Measurements from ENCODE around the gene MIA3. TPM values are rescaled to one million over a fixed set of nuclear protein-coding genes. Genes with fewer than 3 reads are reported as not detected.

Gene MIA3, protein sequence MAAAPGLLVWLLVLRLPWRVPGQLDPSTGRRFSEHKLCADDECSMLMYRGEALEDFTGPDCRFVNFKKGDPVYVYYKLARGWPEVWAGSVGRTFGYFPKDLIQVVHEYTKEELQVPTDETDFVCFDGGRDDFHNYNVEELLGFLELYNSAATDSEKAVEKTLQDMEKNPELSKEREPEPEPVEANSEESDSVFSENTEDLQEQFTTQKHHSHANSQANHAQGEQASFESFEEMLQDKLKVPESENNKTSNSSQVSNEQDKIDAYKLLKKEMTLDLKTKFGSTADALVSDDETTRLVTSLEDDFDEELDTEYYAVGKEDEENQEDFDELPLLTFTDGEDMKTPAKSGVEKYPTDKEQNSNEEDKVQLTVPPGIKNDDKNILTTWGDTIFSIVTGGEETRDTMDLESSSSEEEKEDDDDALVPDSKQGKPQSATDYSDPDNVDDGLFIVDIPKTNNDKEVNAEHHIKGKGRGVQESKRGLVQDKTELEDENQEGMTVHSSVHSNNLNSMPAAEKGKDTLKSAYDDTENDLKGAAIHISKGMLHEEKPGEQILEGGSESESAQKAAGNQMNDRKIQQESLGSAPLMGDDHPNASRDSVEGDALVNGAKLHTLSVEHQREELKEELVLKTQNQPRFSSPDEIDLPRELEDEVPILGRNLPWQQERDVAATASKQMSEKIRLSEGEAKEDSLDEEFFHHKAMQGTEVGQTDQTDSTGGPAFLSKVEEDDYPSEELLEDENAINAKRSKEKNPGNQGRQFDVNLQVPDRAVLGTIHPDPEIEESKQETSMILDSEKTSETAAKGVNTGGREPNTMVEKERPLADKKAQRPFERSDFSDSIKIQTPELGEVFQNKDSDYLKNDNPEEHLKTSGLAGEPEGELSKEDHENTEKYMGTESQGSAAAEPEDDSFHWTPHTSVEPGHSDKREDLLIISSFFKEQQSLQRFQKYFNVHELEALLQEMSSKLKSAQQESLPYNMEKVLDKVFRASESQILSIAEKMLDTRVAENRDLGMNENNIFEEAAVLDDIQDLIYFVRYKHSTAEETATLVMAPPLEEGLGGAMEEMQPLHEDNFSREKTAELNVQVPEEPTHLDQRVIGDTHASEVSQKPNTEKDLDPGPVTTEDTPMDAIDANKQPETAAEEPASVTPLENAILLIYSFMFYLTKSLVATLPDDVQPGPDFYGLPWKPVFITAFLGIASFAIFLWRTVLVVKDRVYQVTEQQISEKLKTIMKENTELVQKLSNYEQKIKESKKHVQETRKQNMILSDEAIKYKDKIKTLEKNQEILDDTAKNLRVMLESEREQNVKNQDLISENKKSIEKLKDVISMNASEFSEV (N-terminal part only)
- total RNA-seq = 10 to 100 TPM; 33.4 to 39.1 (median 35.4) TPM

DNA sequence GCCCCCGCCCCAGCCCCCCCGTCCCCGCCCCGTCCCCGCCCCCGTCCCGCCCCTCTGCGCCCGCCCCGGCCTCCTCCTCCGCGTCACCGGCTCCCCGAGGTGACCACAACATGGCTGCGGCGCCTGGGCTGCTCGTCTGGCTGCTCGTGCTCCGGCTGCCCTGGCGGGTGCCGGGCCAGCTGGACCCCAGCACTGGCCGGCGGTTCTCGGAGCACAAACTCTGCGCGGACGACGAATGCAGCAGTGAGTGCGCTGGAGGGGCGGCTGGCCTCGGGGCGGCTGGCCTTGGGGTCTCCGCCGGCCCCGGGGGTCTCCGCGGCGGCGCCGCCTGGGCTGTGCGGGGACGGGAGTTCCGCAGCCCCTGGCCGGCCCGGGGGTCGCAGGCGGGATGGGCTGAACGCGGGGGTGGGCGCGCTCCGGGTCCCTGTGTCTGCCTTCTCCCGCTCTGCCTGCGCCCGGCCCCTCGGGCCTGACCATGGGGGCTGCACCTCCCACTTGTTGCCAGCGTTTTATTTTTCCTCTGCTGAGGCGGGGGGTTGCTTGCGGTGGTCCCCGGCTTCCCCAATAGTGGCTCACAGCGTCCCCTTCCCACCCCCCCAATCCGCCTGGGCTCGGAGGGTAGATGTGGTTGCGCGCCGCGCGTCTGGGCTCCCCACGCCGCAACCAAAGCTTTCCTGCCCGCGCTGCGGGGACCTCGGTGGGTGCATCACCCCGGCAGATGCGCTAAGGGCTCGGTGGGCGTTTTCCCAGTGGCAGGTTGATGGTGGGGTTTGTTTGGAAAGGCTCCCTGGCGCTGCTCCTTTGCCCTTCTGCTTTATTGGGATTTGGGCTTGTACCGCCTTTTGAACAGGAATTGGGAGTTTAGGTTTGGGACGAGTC lies at the start of gene MIA3:
Gene MIA3 (plus strand): TSS at position 97 of the 879 bp plus-strand sequence. CDS start 14 bp downstream, at position 111.
- DNase-seq (peak; percentile 35), ATAC-seq (peak; percentile 64 to 65)
- no peaks in the 10 kb centered on the region for H3K9me3 Mint-ChIP-seq
- peaks cover 27% of the 10 kb centered on the region for H3K4me1 Mint-ChIP-seq (ENCODE audit: low read depth)
- peaks cover 13% of the 10 kb centered on the region for H3K36me3 Mint-ChIP-seq (ENCODE audit: insufficient read depth)
- H3K4me3 Mint-ChIP-seq = peak within 1 kb of the TSS; percentile 88
- peaks cover 10% of the 10 kb centered on the region for H3K27me3 Mint-ChIP-seq (ENCODE audit: low read depth)

DNA sequence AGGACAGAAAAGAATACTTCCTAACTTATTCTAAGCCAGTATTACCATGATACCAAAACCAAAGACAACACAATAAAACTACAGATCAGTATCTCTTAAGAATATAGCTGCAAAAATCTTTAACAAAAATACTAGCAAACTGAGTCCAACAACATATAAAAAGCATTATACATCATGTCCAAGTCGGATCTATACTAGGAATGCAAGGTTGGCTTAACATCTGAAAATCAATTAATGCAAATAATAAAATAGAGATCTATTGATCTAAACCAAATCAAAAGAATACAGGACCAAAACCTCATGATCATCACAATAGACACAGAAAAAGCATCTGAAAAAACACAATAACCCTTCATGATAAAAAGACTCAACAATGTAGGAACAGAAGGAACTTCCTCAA lies 47.1 kb upstream of the MIA3 start:
- no peak for DNase-seq
- ATAC-seq = no peak
- Mint-ChIP-seq H3K9me3 (no peaks in the 10 kb centered on the region), H3K36me3 (ENCODE audit: insufficient read depth) (peaks cover 59% of the 10 kb centered on the region), H3K4me3 (no peak overlapping the region), H3K4me1 (ENCODE audit: low read depth) (no peaks in the 10 kb centered on the region), H3K27me3 (ENCODE audit: low read depth) (no peaks in the 10 kb centered on the region)

DNA sequence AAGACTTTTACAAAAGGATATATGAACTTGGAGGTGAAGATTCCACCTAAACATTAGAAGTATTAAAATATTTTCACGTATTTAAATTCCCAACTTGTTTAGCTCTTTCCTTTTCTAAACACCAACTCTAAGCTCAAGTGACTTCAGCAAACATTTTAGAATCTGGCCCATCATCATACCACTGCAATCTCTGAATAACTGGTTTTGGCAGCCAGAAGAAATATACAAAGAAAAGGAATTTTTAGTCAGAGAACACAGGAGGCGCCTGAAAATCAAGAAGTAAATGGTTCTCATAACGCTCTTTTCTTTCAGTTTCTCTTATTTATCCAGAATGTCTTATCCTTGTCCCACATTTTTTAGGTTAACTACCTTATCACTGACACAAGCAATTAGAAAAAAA lies 38.6 kb upstream of the MIA3 start:
- Mint-ChIP-seq H3K36me3 (ENCODE audit: insufficient read depth) (peaks cover 61% of the 10 kb centered on the region), H3K9me3 (no peaks in the 10 kb centered on the region), H3K27me3 (ENCODE audit: low read depth) (no peaks in the 10 kb centered on the region), H3K4me1 (ENCODE audit: low read depth) (peaks cover 13% of the 10 kb centered on the region), H3K4me3 (no peak overlapping the region)
- DNase-seq (no peak), ATAC-seq (no peak)

DNA sequence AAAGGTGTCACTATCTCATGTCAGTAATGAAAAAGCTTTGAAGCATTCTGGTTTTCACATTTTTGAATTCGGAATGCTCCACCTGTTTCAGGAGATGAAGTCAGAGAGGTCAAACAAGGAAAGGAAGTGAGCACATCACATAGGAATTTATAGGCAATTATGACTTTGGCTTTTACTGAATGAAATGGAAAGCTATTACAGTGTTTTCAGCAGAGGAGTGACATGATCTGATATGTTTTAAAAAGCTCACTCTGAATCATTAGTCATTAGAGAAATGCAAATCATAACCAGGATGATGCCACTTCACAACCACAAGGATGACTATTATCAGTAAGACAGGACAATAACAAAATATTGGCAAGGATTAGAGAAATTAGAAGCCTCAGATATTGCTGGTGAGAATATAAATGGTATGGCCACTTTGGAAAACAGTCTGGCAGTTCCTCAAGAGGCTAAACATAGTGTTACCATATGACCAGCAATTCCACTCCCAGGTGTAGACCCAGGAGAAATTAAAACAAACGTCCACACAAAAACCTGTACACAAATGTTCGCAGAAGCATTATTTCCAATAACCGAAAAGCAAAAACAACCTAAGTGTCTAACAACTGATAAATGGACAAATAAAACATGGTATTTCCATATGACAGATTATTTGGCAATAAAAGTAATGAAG lies 35.7 kb upstream of the MIA3 start:
- peak; percentile 25 to 43 for ATAC-seq
- peaks cover 59% of the 10 kb centered on the region for H3K36me3 Mint-ChIP-seq (ENCODE audit: insufficient read depth)

DNA sequence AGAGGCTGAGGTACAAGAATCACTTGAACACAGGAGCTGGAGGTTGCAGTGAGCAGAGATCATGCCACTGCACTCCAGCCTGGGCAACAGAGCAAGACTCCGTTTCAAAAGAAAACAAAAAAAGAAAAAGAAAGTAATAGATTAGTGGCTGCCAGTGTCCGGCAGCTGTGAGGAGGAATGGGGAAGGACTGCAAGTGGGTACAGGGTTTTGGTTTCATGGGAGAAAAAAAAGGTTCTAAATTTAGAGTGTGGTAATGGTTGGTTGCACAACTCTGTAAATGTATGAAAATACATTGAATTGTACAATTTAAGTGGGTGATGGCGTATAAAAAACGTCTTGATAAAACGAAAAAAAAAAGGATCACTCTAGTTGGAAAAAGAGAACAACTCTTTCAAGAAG lies 34.8 kb upstream of the MIA3 start:
- ATAC-seq (no peak), DNase-seq (no peak)
- Mint-ChIP-seq H3K36me3 (ENCODE audit: insufficient read depth) (peaks cover 56% of the 10 kb centered on the region), H3K27me3 (ENCODE audit: low read depth) (no peaks in the 10 kb centered on the region), H3K9me3 (no peaks in the 10 kb centered on the region), H3K4me1 (ENCODE audit: low read depth) (peaks cover 38% of the 10 kb centered on the region), H3K4me3 (no peak overlapping the region)

More for the DNA sequence above, 35.7 kb upstream of the MIA3 start:
- Mint-ChIP-seq H3K27me3 (ENCODE audit: low read depth) (no peaks in the 10 kb centered on the region), H3K4me1 (ENCODE audit: low read depth) (peaks cover 31% of the 10 kb centered on the region), H3K4me3 (no peak overlapping the region), H3K9me3 (no peaks in the 10 kb centered on the region)
- DNase-seq = no peak

DNA sequence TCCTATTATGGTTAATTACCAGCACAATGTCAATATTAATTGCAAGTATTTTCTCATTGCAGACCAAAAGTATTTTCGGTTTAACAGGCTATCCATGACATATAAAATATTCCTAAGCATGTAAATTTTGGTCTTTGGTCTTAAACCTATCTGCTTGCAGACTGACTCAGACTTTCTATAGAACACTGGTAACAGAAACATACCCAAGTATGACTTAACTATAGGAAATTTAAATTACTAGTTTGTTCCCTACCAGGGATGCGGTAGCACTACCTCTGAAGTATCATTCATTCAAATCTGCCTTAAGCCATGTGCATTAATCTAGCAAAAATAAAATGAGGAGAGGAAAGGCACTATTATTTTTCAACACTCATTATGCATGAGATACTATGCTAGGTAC lies 31.1 kb upstream of the MIA3 start:
- ATAC-seq (no peak), DNase-seq (no peak)
- Mint-ChIP-seq H3K9me3 (no peaks in the 10 kb centered on the region), H3K36me3 (ENCODE audit: insufficient read depth) (peaks cover 44% of the 10 kb centered on the region), H3K4me3 (peak overlapping the region; percentile 43), H3K4me1 (ENCODE audit: low read depth) (peaks cover 59% of the 10 kb centered on the region), H3K27me3 (ENCODE audit: low read depth) (no peaks in the 10 kb centered on the region)

DNA sequence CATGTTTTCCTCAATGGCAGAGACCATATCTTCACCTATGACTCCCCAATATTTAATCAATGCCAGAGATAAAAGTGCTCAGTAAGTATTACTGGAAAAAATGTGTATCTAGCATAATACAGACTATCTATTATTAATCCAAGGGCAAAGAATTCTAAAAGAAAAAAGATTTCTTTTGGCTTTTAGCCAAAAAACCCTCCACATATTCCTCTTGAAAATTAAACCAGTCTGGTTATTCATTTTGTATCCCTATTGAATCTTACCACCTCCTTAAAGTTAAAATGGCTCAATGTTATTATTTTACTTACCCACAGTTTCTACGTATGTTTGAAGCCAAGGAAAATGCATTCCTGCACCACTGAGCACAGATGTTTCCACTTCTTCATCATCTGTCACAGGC lies 29.8 kb upstream of the MIA3 start:
- Mint-ChIP-seq H3K4me3 (peak overlapping the region; percentile 92), H3K4me1 (ENCODE audit: low read depth) (peaks cover 51% of the 10 kb centered on the region), H3K27me3 (ENCODE audit: low read depth) (no peaks in the 10 kb centered on the region), H3K36me3 (ENCODE audit: insufficient read depth) (peaks cover 32% of the 10 kb centered on the region), H3K9me3 (no peaks in the 10 kb centered on the region)
- DNase-seq (no peak), ATAC-seq (no peak)

DNA sequence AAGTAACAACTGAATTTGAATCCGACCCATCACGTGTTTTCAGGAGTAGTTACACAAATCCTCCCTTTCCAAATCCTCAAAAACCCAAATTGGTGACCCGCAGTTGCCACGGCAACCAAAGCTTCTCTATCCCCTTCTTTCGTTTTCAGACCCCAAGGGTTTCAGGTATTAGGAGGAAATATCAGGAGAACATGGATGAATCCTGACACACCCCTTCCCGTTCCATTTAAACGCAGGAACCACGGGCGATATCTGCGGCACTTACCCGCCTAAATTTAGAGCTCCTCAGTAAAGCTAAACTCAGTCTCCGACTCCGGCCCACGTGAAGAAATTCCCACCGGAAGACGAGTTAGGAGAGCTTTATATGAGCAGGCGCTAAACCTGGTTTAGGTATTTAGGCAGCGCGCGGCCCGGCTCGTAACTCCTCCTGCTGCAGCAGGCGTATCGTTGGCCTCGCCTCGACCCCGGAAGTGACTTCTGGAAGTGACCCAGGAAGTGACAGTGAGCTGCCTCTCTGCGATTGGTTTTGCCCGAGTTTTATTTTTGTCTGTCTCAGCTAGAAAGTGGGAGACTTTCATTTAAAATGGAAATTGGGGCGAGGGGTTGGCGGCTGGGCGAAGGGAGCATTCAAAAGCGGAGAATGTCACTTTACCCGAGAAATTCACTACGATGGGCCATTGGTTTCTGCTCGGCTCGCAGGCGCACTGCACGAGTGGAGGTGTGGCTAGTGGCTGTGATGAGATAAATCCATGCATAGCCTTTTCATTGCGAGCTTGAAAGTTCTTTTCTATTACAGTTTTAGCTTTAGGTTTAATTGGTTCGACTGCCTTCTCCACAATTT lies 28.2 kb upstream of the MIA3 start, which contains the start of gene TAF1A:
Gene TAF1A (minus strand): TSS at position 472 of the 841 bp plus-strand sequence.
- peak; percentile 78 for DNase-seq
- no peaks in the 10 kb centered on the region for H3K9me3 Mint-ChIP-seq
- no peaks in the 10 kb centered on the region for H3K27me3 Mint-ChIP-seq (ENCODE audit: low read depth)
- H3K36me3 Mint-ChIP-seq (ENCODE audit: insufficient read depth) = peaks cover 26% of the 10 kb centered on the region
- H3K4me1 Mint-ChIP-seq (ENCODE audit: low read depth) = peaks cover 50% of the 10 kb centered on the region
- peak; percentile 100 for ATAC-seq
- peak within 1 kb of the TSS; percentile 92 for H3K4me3 Mint-ChIP-seq

DNA sequence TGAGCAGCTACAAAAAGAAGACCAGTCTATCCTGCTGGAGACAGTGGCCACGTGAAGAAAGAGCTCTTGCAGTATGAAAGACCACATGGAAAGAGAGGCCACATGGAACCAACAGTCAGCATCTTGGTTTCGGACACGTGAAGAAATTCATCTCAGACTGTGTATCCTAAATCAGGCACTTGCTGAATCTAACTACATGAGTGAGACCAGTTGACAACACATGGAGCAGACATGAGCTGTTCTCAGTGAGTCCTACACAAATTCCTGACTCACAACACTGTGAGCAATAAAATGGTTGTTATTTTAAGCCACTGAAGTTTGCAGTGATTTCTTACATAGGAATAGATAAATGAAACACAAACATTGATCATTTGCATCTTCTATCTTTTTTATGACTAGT lies 25.7 kb upstream of the MIA3 start:
- Mint-ChIP-seq H3K4me1 (ENCODE audit: low read depth) (peaks cover 32% of the 10 kb centered on the region), H3K36me3 (ENCODE audit: insufficient read depth) (peaks cover 8% of the 10 kb centered on the region)
- ATAC-seq = no peak

DNA sequence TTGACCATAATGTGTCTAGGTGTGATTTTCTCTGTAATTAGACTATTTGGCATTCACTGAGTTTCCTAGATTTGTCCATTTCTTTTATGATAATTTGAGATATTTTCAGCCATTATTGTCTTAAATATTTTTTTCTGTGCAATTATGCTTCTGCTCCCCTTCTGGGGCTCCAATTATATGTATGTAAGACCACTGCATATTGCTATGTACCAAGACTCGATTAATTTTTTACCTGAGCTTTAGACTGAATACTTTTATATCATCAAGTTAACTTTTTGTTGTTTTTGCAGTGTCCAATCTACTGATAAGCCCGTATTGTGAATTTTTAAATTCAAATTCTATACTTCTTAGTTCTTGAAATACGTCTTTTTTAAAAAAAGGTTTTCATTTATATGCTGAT lies 23.1 kb upstream of the MIA3 start:
- Mint-ChIP-seq H3K9me3 (no peaks in the 10 kb centered on the region), H3K36me3 (ENCODE audit: insufficient read depth) (no peaks in the 10 kb centered on the region), H3K4me3 (no peak overlapping the region), H3K4me1 (ENCODE audit: low read depth) (peaks cover 9% of the 10 kb centered on the region), H3K27me3 (ENCODE audit: low read depth) (no peaks in the 10 kb centered on the region)
- no peak for DNase-seq
- no peak for ATAC-seq

More for the DNA sequence above, 25.7 kb upstream of the MIA3 start:
- Mint-ChIP-seq H3K9me3 (no peaks in the 10 kb centered on the region), H3K27me3 (ENCODE audit: low read depth) (no peaks in the 10 kb centered on the region), H3K4me3 (no peak overlapping the region)
- no peak for DNase-seq

DNA sequence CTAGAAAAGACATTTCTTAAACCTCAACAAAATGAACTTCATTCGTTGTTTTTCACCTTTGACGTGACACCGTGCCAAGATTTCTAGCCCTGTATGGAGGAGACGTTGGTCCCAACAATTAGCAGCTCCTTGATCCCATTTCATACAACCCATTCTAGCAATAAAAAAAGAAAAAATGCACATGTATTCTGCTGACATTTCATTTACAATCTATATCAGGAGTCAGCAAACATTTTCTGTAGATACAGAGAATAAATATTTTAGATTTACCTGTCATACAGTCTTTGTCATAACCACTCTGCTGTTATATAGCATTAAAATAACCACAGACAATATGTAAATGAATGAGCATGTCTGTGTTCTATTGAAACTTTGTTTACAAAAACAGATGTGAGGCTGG lies 21.2 kb upstream of the MIA3 start:
- H3K4me3 Mint-ChIP-seq = no peak overlapping the region
- H3K27me3 Mint-ChIP-seq (ENCODE audit: low read depth) = no peaks in the 10 kb centered on the region
- no peaks in the 10 kb centered on the region for H3K4me1 Mint-ChIP-seq (ENCODE audit: low read depth)
- no peaks in the 10 kb centered on the region for H3K9me3 Mint-ChIP-seq
- DNase-seq (no peak), ATAC-seq (no peak)
- H3K36me3 Mint-ChIP-seq (ENCODE audit: insufficient read depth) = no peaks in the 10 kb centered on the region

DNA sequence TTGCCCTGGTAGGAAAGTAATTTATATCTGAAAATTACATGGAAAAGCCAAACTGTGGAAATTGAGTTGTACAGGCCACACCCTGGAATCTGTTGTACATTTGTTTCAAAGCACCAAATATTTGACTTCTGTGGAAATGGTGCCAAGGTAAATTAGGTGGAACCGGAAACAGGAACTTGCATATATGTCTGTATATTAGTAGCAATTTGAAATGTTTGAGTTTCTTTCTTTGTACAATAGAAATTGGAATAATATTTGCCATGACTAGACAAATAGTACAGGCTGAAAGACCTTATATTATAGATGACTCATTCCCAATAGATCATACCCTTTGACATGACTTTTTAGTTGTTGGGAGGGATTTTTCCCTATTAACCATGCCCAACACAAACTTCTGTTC lies 17.6 kb upstream of the MIA3 start:
- no peak for ATAC-seq

More for the DNA sequence above, 17.6 kb upstream of the MIA3 start:
- H3K4me3 Mint-ChIP-seq = no peak overlapping the region
- H3K4me1 Mint-ChIP-seq (ENCODE audit: low read depth) = no peaks in the 10 kb centered on the region
- no peaks in the 10 kb centered on the region for H3K36me3 Mint-ChIP-seq (ENCODE audit: insufficient read depth)
- H3K27me3 Mint-ChIP-seq (ENCODE audit: low read depth) = no peaks in the 10 kb centered on the region
- no peak for DNase-seq
- H3K9me3 Mint-ChIP-seq = no peaks in the 10 kb centered on the region
